H1 (cell line): ENCODE data around the gene LIPM. TPM values are rescaled to one million over a fixed set of nuclear protein-coding genes. Genes with fewer than 3 reads are reported as not detected.

Experiments used
- CTCF ChIA-PET: fragments of 300-600 bp; sonication (Branson Sonifier 250); formaldehyde crosslinking; loops from one replicate; lab custom pipeline; 2021; ENCODE audit not compliant: partially characterized antibody; lab: Charles Lee
- POLR2A ChIA-PET: fragments of 300-600 bp; sonication (Branson Sonifier 250); formaldehyde crosslinking; loops from one replicate; lab custom pipeline; 2021; ENCODE audit warnings: inconsistent platforms; ENCODE audit not compliant: partially characterized antibody; lab: Charles Lee
- DNase-seq, 2 experiments: peaks; one replicate each; pipeline versions ENCODE4 v3.0.0 to v3.0.0-alpha.2; 2010 to 2022; ENCODE audit warnings: low spot score in 2 of 2, low read depth in 1 of 2, mixed read lengths in 1 of 2
- FAIRE-seq: peaks from 2 replicates; lab custom pipeline; 2011; peaks lifted over from hg19 to GRCh38; lab: Jason Lieb, UNC
- H2AFZ ChIP-seq: 2 replicates; pipeline ENCODE4 v1.8.1; 2012; ENCODE audit warnings: low read length, inconsistent platforms
- H2AK5ac ChIP-seq: 2 replicates; pipeline ENCODE4 v1.6.1; 2013; ENCODE audit warnings: low read depth, low read length
- H2BK120ac ChIP-seq: replicated peaks from 2 replicates; pipeline ENCODE3; 2013; ENCODE audit warnings: low read depth, low read length, inconsistent platforms
- H2BK12ac ChIP-seq: 2 replicates; pipeline ENCODE4 v1.6.1; 2013; ENCODE audit warnings: low read depth, low read length
- H2BK15ac ChIP-seq: 2 replicates; pipeline ENCODE4 v1.6.1; 2013; ENCODE audit warnings: low read length
- H2BK20ac ChIP-seq: 2 replicates; pipeline ENCODE4 v1.6.1; 2013; ENCODE audit warnings: low read length
- H2BK5ac ChIP-seq: 2 replicates; pipeline ENCODE4 v1.6.1; 2013; ENCODE audit warnings: low read depth, low read length
- H3K14ac ChIP-seq: 2 replicates; pipeline ENCODE4 v1.6.1; 2013; ENCODE audit warnings: inconsistent platforms; ENCODE audit not compliant: insufficient read length
- H3K18ac ChIP-seq: 2 replicates; pipeline ENCODE4 v1.6.1; 2013; ENCODE audit warnings: low read length; ENCODE audit errors: extremely low read depth
- H3K23ac ChIP-seq: 2 replicates; pipeline ENCODE4 v1.6.1; 2013; ENCODE audit warnings: inconsistent platforms; ENCODE audit not compliant: insufficient read length
- H3K23me2 ChIP-seq: 2 replicates; pipeline ENCODE4 v1.6.1; 2013; ENCODE audit warnings: low read depth, low read length
- H3K27ac ChIP-seq: 2 replicates; pipeline ENCODE4 v1.6.1; 2011; ENCODE audit warnings: low read depth, low read length, inconsistent platforms
- H3K27me3 ChIP-seq, 4 experiments: replicated peaks in 1 of 4; 1 replicate in 1 of 4; 2 replicates in 3 of 4; pipeline versions ENCODE4 v1.6.1 to v1.8.1; 2011 to 2013; ENCODE audit warnings: low read length in 3 of 4, mild to moderate bottlenecking in 3 of 4, inconsistent platforms in 2 of 4, mixed read lengths in 2 of 4, moderate library complexity in 1 of 4; ENCODE audit not compliant: control insufficient read depth in 3 of 4, insufficient read depth in 3 of 4; ENCODE audit errors: extremely low read depth in 1 of 4
- H3K36me3 ChIP-seq, 4 experiments: 2 replicates each; pipeline versions ENCODE4 v1.6.1 to v1.8.1; 2011 to 2013; ENCODE audit warnings: mild to moderate bottlenecking in 4 of 4, low read length in 3 of 4, moderate library complexity in 2 of 4, control low read depth in 1 of 4, inconsistent platforms in 1 of 4; ENCODE audit not compliant: insufficient read depth in 4 of 4, control insufficient read depth in 2 of 4
- H3K4ac ChIP-seq: replicated peaks from 2 replicates; pipeline ENCODE3; 2013; ENCODE audit warnings: low read length, low read depth, mixed read lengths, inconsistent platforms; ENCODE audit not compliant: insufficient read length
- H3K4me1 ChIP-seq, 4 experiments: replicated peaks in 1 of 4; 1 replicate in 1 of 4; 2 replicates in 3 of 4; pipeline versions ENCODE4 v1.6.1 to v1.8.1; 2011 to 2013; ENCODE audit warnings: low read length in 3 of 4, inconsistent platforms in 2 of 4, mixed read lengths in 1 of 4; ENCODE audit not compliant: insufficient read depth in 4 of 4, control insufficient read depth in 3 of 4
- H3K4me2 ChIP-seq, 2 experiments: 2 replicates each; pipeline versions ENCODE4 v1.6.1 to v1.8.1; 2011 to 2013; ENCODE audit warnings: low read depth in 2 of 2, low read length in 2 of 2, control low read depth in 1 of 2, inconsistent platforms in 1 of 2, mild to moderate bottlenecking in 1 of 2; ENCODE audit not compliant: insufficient read depth in 1 of 2
- H3K4me3 ChIP-seq, 4 experiments: fragments of 200-600, 300-600 bp in 1 of 4; sonication (generic), shearing (Covaris generic), sonication (Bioruptor Twin) in 1 of 4; 2 replicates each; pipeline versions ENCODE4 v1.5.1 to v1.8.1; 2011 to 2016; ENCODE audit warnings: low read length in 4 of 4, low read depth in 3 of 4, control low read depth in 2 of 4, inconsistent platforms in 2 of 4, mild to moderate bottlenecking in 2 of 4, mixed read lengths in 1 of 4, moderate library complexity in 1 of 4; ENCODE audit not compliant: insufficient read depth in 2 of 4; ENCODE audit errors: extremely low read depth in 1 of 4
- H3K56ac ChIP-seq: replicated peaks from 2 replicates; pipeline ENCODE3; 2013; ENCODE audit warnings: low read depth, mild to moderate bottlenecking, mixed read lengths, low read length, inconsistent platforms; ENCODE audit not compliant: insufficient read length
- H3K79me1 ChIP-seq: 2 replicates; pipeline ENCODE4 v1.6.1; 2013; ENCODE audit warnings: low read depth, low read length, control low read depth
- H3K79me2 ChIP-seq, 2 experiments: 2 replicates each; pipeline versions ENCODE4 v1.6.1 to v1.8.1; 2012 to 2013; ENCODE audit warnings: low read length in 2 of 2, mild to moderate bottlenecking in 2 of 2, inconsistent platforms in 1 of 2; ENCODE audit not compliant: insufficient read depth in 2 of 2, control insufficient read depth in 1 of 2
- H3K9ac ChIP-seq, 4 experiments: replicated peaks in 1 of 4; 1 replicate in 1 of 4; 2 replicates in 3 of 4; pipeline versions ENCODE4 v1.6.1 to v1.8.1; 2011 to 2013; ENCODE audit warnings: low read depth in 3 of 4, low read length in 3 of 4, control low read depth in 2 of 4, mild to moderate bottlenecking in 2 of 4, moderate library complexity in 2 of 4, inconsistent platforms in 1 of 4; ENCODE audit errors: extremely low read depth in 1 of 4
- H3K9me3 ChIP-seq, 2 experiments: 2 replicates each; pipeline versions ENCODE4 v1.6.1 to v1.8.1; 2012 to 2013; ENCODE audit warnings: mild to moderate bottlenecking in 2 of 2, moderate library complexity in 2 of 2, control low read depth in 1 of 2, inconsistent platforms in 1 of 2, low read depth in 1 of 2, low read length in 1 of 2, mixed read lengths in 1 of 2; ENCODE audit not compliant: insufficient read depth in 2 of 2
- H4K20me1 ChIP-seq, 2 experiments: replicated peaks in 1 of 2; 2 replicates each; pipeline versions ENCODE3 to v1.8.1; 2011 to 2013; ENCODE audit warnings: inconsistent platforms in 2 of 2, low read length in 2 of 2, mild to moderate bottlenecking in 1 of 2; ENCODE audit not compliant: insufficient read depth in 2 of 2, control insufficient read depth in 1 of 2
- H4K5ac ChIP-seq: 2 replicates; pipeline ENCODE4 v1.6.1; 2013; ENCODE audit warnings: low read length, low read depth, mixed read lengths, inconsistent platforms; ENCODE audit not compliant: insufficient read length
- H4K8ac ChIP-seq: 2 replicates; pipeline ENCODE4 v1.8.0; 2013; ENCODE audit warnings: mild to moderate bottlenecking, moderate library complexity, low read length, inconsistent platforms; ENCODE audit not compliant: insufficient read depth; ENCODE audit errors: extremely low read depth
- H4K91ac ChIP-seq: replicated peaks from 2 replicates; pipeline ENCODE3; 2013; ENCODE audit warnings: low read length, mixed read lengths, inconsistent platforms; ENCODE audit not compliant: insufficient read length
- CHD7 ChIP-seq: fragments of 300-600 bp; sonication (generic); IDR thresholded peaks from 2 replicates; pipeline ENCODE4 v1.7.1; 2012; ENCODE audit warnings: low read length, moderate library complexity, mild to moderate bottlenecking, inconsistent platforms; ENCODE audit not compliant: insufficient replicate concordance
- SRF ChIP-seq: IDR thresholded peaks from 2 replicates; pipeline ENCODE4 v1.6.1; 2011; ENCODE audit warnings: mild to moderate bottlenecking, low read depth, low read length, moderate library complexity
- polyA plus RNA-seq, 7 experiments: library from polyadenylated mRNA; depleted of rRNA in 3 of 7; stranded (reverse) in 5 of 7; unstranded in 2 of 7; fragments of >200 nt in 5 of 7; fragments of 200-250 nt in 2 of 7; gene quantifications; 1 replicate in 5 of 7; 2 replicates in 1 of 7; 4 replicates in 1 of 7; pipeline versions ENCODE4 v1.2.1 to v1.2.3, GENCODE V29; 2011 to 2013; ENCODE audit warnings: missing spikeins in 2 of 7, mixed read lengths in 2 of 7
- total RNA-seq: library from RNA; stranded (reverse); fragmentation: NEBNext Ultra II Directional; extraction: Animal tissue kit (Norgen Biotek cat#: 25700); gene quantifications from 2 replicates; pipeline ENCODE4 v1.2.1, GENCODE V29; 2021

The LIPM gene
- total and polyA plus RNA-seq, 2 of the 8 experiments (the other 6 are each of a cell fraction or from before 2014, with no cell fraction given), result not detected

DNA sequence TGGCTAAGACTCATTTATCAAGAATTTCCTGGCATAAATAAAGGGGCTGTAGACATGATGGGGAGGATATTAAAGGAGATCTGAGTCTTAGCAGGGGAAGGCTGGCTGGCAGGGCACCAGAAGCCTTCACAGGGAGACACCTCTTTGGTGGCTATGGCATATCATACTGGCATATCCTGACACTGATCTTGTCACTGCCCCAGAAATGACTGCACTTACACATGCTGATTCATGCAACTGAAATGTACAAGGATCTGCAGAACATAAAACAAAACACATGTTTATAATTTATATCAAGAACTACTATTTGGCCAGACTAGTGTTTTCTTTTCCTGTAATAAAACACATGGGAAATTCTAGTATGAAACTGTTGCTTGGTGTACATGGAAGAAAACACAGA, 48.2 kb upstream of the LIPM start:
- H2AK5ac ChIP-seq, result no peak overlapping the region
- no peak for DNase-seq
- H3K23ac ChIP-seq, result no peak overlapping the region
- H2AFZ ChIP-seq, result no peak overlapping the region
- no peaks in the 10 kb centered on the region for H3K9me3 ChIP-seq
- H2BK5ac ChIP-seq, result no peak overlapping the region
- no peak overlapping the region for H4K8ac ChIP-seq
- H2BK15ac ChIP-seq, result no peak overlapping the region
- no peak overlapping the region for H3K56ac ChIP-seq
- H3K27me3 ChIP-seq, result no peaks in the 10 kb centered on the region
- H3K4me1 ChIP-seq, result peaks cover 0 to 5% (median 1%) of the 10 kb centered on the region in 4 experiments; a peak in 3 of 7 replicates
- H4K20me1 ChIP-seq, result no peaks in the 10 kb centered on the region
- H3K79me2 ChIP-seq, result no peaks in the 10 kb centered on the region
- no peak overlapping the region for H4K5ac ChIP-seq
- ChIA-PET POLR2A (no interaction called here), CTCF (no interaction called here)
- H3K4me2 ChIP-seq, result no peak overlapping the region
- no peaks in the 10 kb centered on the region for H3K23me2 ChIP-seq
- TF ChIP-seq SRF (no peak), CHD7 (no peak)
- H3K27ac ChIP-seq, result no peak overlapping the region
- no peaks in the 10 kb centered on the region for H3K36me3 ChIP-seq
- no peak overlapping the region for H3K14ac ChIP-seq
- H2BK12ac ChIP-seq, result no peak overlapping the region
- no peak overlapping the region for H2BK120ac ChIP-seq
- no peaks in the 10 kb centered on the region for H3K79me1 ChIP-seq
- H2BK20ac ChIP-seq, result no peak overlapping the region
- H3K18ac ChIP-seq, result no peak overlapping the region
- no peak overlapping the region for H4K91ac ChIP-seq
- FAIRE-seq, result no peak
- no peak overlapping the region for H3K9ac ChIP-seq
- no peak overlapping the region for H3K4ac ChIP-seq
- no peak overlapping the region for H3K4me3 ChIP-seq
